Left cardiac atrium (tissue), 4 donors: Measurements from ENCODE around the gene HYCC2. TPM values are rescaled to one million over a fixed set of nuclear protein-coding genes. Genes with fewer than 3 reads are reported as not detected.
A peak's percentile ranks its signal among the peaks of the same experiment; 100 is the strongest.
"Not testable (repeated sequence)": the region's sequence is repeated elsewhere in the genome, so short reads cannot be mapped to it uniquely, and the experiment has no call there.

Experiments used
- ATAC-seq, 2 donors: fragments of 200-7000 bp; cut with Tn5 transposase; one replicate each; pipeline ENCODE4 v1.9.1; 2020; ENCODE audit warnings: mild to moderate bottlenecking in 2 of 2, moderate library complexity in 2 of 2
- DNase-seq: peaks from one replicate; pipeline ENCODE4 v3.0.0-alpha.2; 2020
- intact Hi-C, 2 donors: fragments of 100-400 bp; cut with DNase I; formaldehyde crosslinking; loops; one replicate each; pipeline versions ENCODE4 v1.14.1 to v1.15.1; 2022 to 2023
- long read RNA-seq: library from polyadenylated mRNA; unstranded; transcript quantifications from one replicate; pipeline ENCODE4 v2.0.0, GENCODE V29; 2021
- total RNA-seq, 2 donors: library from RNA; stranded (reverse); fragmentation: NEBNext Ultra II Directional; extraction: Animal tissue kit (Norgen Biotek cat#: 25700); gene quantifications; one replicate each; pipeline ENCODE4 v1.2.1, GENCODE V29; 2021
- donor health status: DM: no; HTN: yes; CAD: no.
- donor health status: DM: no; HTN: yes; CAD: no; lungs with severe emphysema.
- donor health status: DM: yes; HTN: yes; CAD: no.
- donor health status: Dilated cardiomyopathy.

Gene HYCC2
- 10 to 100 TPM; 15.2 to 17.9 TPM for total RNA-seq
- long read RNA-seq, full-length matches to known transcripts, result 4 of 12 reads
- long read RNA-seq, partial matches to known transcripts, result 2 of 12 reads
- long read RNA-seq, other reads (novel, unspliced or antisense), result 6 of 12 reads

DNA sequence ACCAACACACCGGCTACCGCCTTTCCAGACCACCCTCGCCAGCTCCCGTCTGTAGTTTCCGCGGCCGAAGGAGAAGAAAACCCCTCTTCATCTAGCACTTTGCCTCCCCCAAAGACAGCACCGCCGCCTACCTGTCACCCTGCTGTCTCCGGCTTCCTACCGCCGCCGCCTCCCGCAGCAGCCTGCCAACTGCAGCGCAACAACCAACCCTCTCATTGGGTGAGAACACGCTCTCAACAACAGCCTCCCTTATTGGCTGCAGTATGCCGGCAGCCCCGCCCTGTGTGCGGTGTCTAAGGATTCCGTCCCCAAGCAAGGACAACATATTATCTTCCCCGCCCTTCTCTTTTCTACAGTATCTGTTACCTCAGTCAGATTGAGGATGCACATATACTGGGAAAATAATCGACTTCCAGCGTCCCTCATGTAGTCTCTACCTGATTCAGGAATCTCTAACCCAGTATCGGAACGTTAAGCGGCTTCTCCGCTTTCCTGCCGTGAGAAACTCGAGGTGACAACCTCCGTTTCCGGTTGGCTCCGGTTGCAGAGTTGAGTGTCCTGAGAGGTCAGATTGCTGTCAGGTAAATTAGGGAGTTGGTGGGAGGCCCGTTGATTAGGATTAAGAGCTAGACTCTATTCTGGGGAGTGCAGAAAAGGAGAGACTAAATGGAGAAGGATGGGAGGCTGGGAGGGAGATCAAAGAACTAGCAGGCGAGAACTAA lies at the start of gene HYCC2, which contains the start of gene NDUFB3:
TSS of gene HYCC2 (minus strand) at position 193 of the 722 bp plus-strand sequence. CDS start 47,662 bp downstream, outside the sequence.
TSS of gene NDUFB3 (plus strand) at position 523 of the 722 bp plus-strand sequence. CDS start 6,882 bp downstream, outside the sequence.
- DNase-seq (peak; percentile 90), ATAC-seq (peak; percentile 99 to 100)
- intact Hi-C loops, result loop anchor here (5.0 to 10.0 kb wide), 4 partner anchors 46 to 109 kb away; partner anchors contain the start of genes CFLAR (in 1 of the 2) and ORC2 (in 1 of the 2)

DNA sequence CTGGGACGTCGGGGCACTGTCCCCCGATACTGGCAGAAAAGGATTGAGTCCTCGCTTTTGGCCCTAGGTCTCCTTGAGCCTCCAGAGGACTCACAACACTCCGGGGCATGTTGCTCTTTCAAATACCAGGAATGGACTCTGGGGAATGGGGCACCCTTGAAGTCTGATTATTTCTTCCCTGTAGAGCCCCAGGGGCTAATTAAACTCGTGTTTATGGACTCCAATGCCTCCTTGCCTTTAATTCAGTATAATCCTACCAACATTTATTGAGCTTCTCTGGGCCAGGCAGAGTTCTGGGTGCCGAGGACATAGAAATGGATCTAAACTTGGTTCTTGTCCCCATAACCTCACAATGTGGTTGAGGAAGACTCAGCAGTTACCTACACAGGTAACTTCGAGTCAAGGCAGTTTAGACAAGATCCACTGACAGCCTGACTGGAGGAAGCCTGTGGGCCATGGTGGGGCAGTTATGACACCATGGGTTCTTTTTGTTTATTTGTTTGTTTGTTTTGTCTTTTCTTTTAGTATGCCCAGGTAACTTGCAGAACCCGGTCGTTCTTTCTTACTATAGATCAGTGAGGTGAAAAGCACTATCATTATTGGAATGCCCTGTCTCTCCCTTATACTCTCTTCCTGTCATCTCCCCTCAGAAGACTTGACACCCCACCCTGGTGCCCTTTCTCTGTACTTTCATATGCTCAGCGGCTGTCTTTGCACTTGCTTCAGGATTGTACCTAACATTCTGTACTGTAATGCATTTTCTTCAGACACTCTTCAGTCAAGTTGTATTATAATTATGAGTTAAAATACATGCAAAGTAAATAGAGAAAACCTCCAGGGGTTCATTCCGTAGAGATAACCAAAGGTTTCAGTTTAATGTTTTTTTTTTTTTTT lies 47.7 kb upstream of the HYCC2 start:
- intact Hi-C loops, result loop anchor here (5.0 to 10.0 kb wide), 3 partner anchors 38 to 47 kb away; partner anchors contain the start of genes HYCC2 (in 1 of the 2) and NDUFB3 (in 1 of the 2)
- ATAC-seq, result peak; percentile 6 to 14
- DNase-seq, result no peak

DNA sequence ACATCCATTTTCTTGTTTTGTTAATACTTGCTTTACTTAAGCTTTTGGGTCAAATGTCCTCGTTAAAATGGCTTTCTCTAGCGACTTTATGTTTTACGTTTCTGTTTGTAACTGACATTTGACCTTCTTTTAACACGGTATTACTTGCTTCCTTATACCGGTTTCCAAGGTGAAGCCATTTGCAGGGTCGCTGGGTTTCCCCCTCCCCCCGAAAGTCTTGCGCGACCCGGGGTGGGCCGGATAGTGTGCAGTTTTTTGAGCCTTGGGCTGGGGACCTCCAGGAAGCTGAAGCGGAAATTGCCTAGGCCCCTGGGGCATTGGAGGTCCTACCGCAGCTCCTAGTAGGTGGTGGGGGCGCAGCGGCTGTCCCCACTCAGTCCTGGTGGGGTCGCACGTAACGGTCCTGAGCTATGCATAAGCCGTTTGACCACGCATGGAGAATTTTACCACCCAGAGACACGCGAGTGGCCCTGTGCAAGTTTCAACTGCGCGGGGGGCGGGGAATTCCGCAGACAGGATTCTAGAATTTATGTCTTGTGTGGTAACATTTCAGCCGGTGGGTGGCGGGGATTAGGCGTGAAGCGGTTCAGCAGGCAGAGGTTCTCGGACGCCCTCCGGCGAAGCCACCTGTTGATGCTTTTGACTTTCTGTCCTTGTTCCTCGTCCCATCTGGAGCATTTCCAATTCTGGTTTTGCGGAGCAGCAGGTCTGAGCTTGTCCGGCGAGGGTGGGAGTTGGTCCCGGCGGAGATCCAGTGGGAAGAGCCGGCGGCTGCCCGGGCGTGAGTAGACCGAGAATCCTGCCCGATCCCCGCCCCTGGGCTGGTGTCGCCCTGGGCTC lies 46.9 kb upstream of the HYCC2 start:
- DNase-seq, result peak; percentile 92
- intact Hi-C loops, result loop anchor here (5.0 to 10.0 kb wide), 3 partner anchors 39 to 46 kb away; partner anchors contain the start of genes HYCC2 (in 1 of the 2) and NDUFB3 (in 1 of the 2)
- peak; percentile 46 to 53 for ATAC-seq

DNA sequence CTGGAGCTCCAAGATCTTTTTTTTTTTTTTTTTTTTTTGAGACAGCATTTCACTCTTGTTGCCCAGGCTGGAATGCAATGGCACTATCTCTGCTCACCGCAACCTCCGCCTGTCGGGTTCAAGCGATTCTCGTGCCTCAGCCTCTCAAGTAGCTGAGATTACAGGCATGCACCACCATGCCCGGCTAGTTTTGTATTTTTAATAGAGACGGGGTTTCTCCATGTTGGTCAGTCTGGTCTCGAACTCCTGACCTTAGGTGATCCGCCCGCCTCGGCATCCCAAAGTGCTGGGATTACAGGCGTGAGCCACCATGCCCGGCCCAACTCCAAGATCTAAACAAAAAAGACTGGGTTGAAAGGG lies 46.2 kb upstream of the HYCC2 start:
- DNase-seq, result not testable (repeated sequence)
- intact Hi-C loops, result loop anchor here (5.0 to 10.0 kb wide), 3 partner anchors 40 to 47 kb away; partner anchors contain the start of genes HYCC2 (in 1 of the 2) and NDUFB3 (in 1 of the 2)

DNA sequence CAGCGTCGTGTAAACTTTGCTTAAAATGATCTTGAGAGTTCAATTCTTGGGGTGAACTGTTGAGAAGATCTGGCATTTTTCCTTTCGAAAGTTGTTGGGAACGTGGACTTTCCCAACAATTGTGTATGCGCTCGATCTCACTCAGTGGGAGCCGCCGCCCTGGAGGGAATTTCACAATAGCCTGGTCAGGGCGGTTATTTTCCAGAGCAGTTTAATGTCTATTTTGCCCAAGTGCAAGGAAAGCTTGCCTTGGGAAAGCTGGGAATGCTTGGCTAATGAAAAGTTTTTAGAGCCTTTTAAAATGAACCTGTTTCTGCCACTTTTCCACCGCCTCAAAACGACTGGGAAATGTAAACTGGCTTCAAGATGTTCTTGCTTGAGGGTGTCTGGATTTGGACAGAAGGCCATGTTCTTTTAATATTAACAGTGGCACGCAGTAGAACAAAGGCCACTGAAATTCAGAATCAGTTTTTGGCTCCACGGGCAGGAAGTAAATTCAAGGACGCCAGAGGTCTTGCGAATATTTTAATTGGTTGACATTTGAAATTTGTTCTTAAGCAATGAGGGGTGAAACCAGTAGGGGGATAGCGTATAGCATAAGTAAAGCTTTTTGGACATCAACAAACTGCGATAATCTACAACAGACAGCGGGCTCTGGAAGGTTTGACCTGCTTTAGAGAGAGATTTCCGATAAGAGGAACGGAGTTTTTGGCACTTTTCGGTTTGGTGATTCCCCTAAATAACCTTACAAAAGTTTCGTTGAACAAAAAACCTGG lies 45.7 kb upstream of the HYCC2 start:
- intact Hi-C loops, result loop anchor here (5.0 to 10.0 kb wide), 3 partner anchors 40 to 48 kb away; partner anchors contain the start of genes HYCC2 (in 1 of the 2) and NDUFB3 (in 1 of the 2)
- DNase-seq, result peak; percentile 82
- peak; percentile 41 to 45 for ATAC-seq

More for the DNA sequence above, 46.2 kb upstream of the HYCC2 start:
- peak in 1 of 2 donors; percentile 2 for ATAC-seq

DNA sequence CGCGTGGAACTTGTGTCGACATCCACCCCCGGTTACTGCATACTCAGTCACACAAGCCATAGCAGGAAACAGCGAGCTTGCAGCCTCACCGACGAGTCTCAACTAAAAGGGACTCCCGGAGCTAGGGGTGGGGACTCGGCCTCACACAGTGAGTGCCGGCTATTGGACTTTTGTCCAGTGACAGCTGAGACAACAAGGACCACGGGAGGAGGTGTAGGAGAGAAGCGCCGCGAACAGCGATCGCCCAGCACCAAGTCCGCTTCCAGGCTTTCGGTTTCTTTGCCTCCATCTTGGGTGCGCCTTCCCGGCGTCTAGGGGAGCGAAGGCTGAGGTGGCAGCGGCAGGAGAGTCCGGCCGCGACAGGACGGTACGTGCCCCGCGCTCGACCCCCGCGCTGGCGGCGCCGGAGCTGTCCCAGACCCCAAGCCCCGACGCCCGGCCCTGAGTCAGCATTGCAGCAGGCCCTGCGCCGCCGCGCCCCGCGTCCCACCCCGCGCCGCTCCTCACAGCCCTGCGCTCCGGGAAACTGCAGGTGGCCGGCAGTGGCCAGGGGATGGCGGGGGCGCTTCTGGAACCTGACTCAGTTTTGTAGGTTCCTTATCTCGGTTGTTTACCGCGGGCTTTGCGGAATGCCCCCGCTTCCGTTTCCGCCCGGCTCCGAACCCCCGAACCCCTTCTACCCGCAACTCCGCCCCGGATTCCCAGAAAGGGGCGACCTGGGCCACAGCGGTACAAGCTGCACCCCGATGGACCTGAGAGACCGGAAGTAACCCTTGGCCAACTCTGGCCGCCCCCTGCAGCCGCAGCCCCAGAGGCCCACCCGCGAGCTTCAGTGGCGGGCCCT lies 44.9 kb upstream of the HYCC2 start, which contains the start of gene CFLAR:
TSS of gene CFLAR (plus strand) at position 50 of the 844 bp plus-strand sequence. CDS start 13,702 bp downstream, outside the sequence.
- peak; percentile 84 for DNase-seq
- peak; percentile 51 to 61 for ATAC-seq
- intact Hi-C loops, result loop anchor here (5.0 to 10.0 kb wide), 3 partner anchors 41 to 48 kb away; partner anchors contain the start of genes HYCC2 (in 1 of the 2) and NDUFB3 (in 1 of the 2)

DNA sequence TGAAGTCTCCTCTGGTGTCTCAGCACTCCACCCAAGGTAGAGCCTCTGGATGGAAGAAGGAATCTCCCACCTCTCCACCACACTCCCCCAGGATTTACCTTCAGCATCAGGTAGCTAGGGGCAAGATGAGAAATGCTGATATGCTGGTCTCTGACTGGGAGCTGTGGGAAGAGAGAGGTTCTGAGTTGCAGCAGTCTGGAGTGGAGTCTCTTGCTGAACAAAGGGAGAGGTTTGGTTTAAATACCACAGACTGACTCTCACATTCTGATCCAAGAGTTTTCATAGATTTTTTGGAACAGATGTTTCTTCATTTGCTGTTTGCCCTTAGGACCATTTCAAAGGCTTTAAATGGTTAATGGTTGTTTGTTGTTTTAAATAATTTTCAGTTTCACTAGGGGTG lies 43.4 kb upstream of the HYCC2 start:
- intact Hi-C loops, result loop anchor here (5.0 to 10.0 kb wide), 3 partner anchors 42 to 50 kb away; partner anchors contain the start of genes HYCC2 (in 1 of the 2) and NDUFB3 (in 1 of the 2)
- no peak for ATAC-seq
- no peak for DNase-seq

DNA sequence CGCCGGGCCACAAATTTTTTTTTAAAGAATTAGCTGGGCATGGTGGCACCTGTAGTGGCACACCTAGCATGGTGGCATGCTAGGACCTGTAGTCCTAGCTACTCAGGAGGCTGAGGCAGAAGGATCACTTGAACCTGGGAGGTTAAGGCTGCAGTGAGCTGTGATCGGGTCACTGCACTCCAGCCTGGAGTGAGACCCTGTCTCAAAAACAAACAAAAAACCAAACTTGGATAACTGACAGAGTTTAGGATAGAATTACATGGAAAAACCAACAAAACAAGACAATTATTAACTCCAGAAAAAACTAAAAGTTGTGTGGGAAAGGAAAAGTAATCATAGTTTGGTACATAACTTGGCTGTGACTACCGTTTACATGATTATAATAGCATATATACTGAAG lies 42.9 kb upstream of the HYCC2 start:
- ATAC-seq (no peak), DNase-seq (no peak)
- intact Hi-C loops, result loop anchor here in 1 of 2 donors (10.0 kb wide), 1 partner anchor 50 kb away; no protein-coding TSS in a partner anchor

DNA sequence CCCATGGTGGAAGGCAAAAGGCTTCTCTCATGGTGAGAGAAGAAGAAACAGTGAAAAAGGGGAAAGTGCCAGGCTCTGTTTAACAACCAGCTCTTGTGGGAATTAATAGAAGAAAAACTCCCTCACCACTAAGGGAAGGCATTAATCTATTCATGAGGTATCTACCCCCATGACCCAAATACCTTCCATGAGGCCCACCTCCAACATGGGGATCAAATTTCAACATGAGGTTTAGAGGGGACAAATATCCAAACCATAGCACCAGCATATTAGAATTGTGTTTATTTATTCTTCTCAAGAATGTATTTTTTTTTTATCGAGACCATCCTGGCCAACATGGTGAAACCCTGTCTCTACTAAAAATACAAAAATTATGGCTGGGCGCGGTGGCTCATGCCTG lies 39.6 kb upstream of the HYCC2 start:
- DNase-seq (no peak), ATAC-seq (no peak)
- intact Hi-C loops, result loop anchor here in 1 of 2 donors (10.0 kb wide), 1 partner anchor 54 kb away; no protein-coding TSS in a partner anchor

DNA sequence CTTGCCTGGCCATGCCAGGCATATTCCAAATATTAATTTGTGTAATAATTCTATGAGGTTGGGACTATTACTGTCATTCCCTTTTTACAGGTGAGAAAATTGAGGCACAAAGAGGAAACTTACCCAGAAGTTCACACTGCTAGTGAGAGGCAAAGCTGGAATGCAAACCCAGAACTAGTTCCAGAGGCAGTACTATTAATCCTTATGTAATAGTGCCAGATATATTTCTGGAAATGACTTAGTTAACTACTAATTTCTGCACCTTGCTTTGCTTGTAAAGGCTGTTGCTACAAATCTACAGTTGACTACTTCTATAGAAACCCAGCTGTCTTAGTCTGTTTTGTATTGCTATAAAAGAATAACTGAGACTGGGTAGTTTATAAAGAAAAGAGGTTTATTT lies 39.1 kb upstream of the HYCC2 start:
- no peak for DNase-seq
- intact Hi-C loops, result loop anchor here in 1 of 2 donors (10.0 kb wide), 1 partner anchor 54 kb away; no protein-coding TSS in a partner anchor
- no peak for ATAC-seq

DNA sequence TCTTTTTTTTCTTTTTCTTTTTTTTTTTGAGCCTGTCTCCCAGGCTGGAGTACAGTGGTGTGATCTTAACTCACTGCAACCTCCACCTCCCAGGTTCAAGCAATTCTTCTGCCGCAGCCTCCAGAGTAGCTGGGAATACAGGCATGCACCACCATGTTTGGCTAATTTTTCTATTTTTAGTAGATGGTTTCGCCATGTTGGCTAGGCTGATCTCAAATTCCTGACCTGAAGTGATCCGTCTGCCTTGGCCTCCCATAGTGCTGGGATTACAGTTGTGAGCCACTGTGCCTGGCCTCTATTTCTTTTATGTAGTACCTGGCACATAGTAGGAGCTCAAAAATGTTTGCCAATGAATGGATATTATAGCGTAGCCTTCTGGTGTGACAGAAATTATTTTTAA lies 37.7 kb upstream of the HYCC2 start:
- no peak for ATAC-seq
- intact Hi-C loops, result no loop called here
- no peak for DNase-seq

DNA sequence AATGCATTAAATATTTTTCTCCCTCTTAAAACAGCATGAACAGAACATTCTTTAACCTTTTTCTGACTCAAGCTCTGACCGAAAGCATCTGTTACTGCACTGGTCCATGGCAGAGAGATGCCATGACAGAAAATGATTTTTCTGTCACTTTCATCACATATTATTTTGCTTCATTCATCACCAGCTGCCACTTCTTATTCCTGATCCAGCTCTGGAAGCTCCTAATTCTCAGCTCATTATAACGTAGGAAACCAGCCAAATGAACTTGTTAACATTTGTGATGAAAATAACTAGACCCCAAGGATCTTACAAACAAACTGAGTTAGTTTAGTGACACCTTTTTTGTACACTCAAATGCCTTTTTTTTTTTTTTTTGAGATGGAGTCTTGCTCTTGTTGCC lies 36.9 kb upstream of the HYCC2 start:
- no peak for DNase-seq
- intact Hi-C loops, result no loop called here
- no peak for ATAC-seq

DNA sequence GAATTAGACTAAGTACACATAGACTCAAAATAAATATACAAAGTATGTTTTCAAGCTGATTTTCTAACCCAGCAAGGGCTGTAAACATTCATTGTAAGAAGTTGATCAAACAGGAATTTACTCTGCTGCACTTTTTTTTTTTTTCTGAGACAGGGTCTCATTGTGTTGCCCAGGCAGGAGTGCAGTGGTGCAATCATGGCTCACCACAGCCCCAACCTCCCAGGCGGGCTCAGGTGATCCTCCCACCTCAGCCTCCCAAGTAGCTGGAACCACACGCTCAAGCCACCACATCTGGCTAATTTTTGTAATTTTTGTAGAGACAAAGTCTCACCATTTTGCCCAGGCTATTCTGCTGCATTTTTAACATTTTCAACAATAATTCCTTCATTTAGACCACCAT lies 36.2 kb upstream of the HYCC2 start:
- ATAC-seq, result no peak
- DNase-seq, result no peak
- intact Hi-C loops, result no loop called here

DNA sequence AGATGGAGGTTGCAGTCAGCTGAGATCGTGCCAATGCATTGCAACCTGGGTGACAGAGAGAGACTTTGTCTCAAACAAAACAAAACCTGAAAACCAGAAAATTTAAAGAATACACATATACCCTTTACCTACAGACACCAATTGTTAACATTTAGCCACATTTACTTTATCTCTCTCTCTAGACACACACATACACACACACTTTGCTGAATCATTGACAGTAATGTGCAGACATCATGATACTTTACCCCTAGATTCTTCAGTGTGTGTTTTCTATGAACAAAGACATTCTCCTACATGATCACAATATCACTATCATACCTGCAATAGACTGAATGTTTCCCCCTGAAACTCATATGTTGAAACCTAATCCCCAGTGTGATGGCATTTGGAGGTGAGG lies 34.3 kb upstream of the HYCC2 start:
- intact Hi-C loops, result no loop called here
- DNase-seq (no peak), ATAC-seq (no peak)

DNA sequence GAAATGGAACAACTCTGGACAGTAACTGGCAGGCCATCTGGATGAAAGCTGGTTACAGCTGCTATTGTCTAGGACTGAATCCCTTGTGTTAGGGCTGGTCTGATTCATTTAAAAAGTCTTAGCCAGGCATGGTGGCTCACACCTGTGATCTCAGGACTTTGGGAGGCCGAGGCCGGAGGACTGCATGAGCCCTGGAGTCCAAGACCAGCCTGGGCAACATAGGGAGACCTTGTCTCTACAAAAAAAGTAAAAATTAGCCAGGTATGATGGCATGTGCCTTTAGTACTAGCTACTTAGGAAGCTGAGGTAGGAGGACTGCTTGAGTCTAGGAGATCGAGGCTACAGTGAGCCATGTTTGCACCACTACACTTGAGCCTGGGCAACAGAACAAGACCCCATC lies 29.0 kb upstream of the HYCC2 start:
- ATAC-seq (no peak), DNase-seq (no peak)
- intact Hi-C loops, result no loop called here

DNA sequence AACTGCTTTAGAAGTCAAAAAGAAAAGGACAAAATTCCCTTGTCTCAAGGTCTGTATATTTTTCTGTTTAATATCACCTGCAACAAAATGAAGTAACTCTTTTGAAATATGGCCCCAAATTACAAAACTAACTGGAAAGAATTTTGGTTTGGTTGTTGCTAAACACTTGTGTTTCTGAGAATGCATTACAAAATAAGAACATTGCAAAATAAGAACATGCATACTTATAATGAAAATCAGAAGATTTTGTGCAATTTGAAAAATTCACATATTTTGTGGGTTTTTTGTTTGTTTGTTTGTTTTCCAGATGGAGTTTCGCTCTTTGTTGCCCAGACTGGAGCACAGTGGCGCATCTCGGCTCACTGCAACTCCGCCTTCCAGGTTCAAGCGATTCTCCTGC lies 22.1 kb upstream of the HYCC2 start:
- ATAC-seq (no peak), DNase-seq (no peak)
- intact Hi-C loops, result no loop called here
